GM23338 (cell line): Measurements from ENCODE around the gene CNOT11. TPM values are rescaled to one million over a fixed set of nuclear protein-coding genes. Genes with fewer than 3 reads are reported as not detected.

Experiments
- ATAC-seq: fragments of 200-7000 bp; cut with Tn5 transposase; 3 replicates; pipeline ENCODE4 v1.9.1; 2020
- DNase-seq: peaks from one replicate; pipeline ENCODE4 v3.0.0-alpha.2; 2015; ENCODE audit warnings: low spot score
- H2AFZ ChIP-seq: fragments of 200-600 bp; sonication (generic); 2 replicates; pipeline ENCODE4 v1.8.0; 2016; ENCODE audit warnings: antibody characterized with exemption, mild to moderate bottlenecking, moderate library complexity
- H3F3A ChIP-seq: fragments of 200-600 bp; sonication (generic); replicated peaks from 2 replicates; pipeline ENCODE4 v1.8.0; 2017; ENCODE audit warnings: antibody characterized with exemption, mixed run types, low read depth
- H3K27ac ChIP-seq: fragments of 200-600 bp; sonication (generic); 2 replicates; pipeline ENCODE4 v1.6.1; 2016; ENCODE audit warnings: low read depth
- H3K27me3 ChIP-seq: fragments of 200-600 bp; sonication (generic); 2 replicates; pipeline ENCODE4 v1.8.0; 2016; ENCODE audit warnings: mild to moderate bottlenecking, mixed run types, moderate library complexity; ENCODE audit not compliant: insufficient read depth
- H3K36me3 ChIP-seq: fragments of 200-600 bp; sonication (generic); 2 replicates; pipeline ENCODE4 v1.8.0; 2016; ENCODE audit warnings: mild to moderate bottlenecking; ENCODE audit not compliant: insufficient read depth
- H3K4me1 ChIP-seq: fragments of 200-600 bp; sonication (generic); 2 replicates; pipeline ENCODE4 v1.8.0; 2016; ENCODE audit warnings: mild to moderate bottlenecking, moderate library complexity; ENCODE audit not compliant: insufficient read depth
- H3K4me2 ChIP-seq: fragments of 200-600 bp; sonication (generic); 2 replicates; pipeline ENCODE4 v1.7.1; 2017; ENCODE audit warnings: mixed run types
- H3K4me3 ChIP-seq: fragments of 200-600 bp; sonication (generic); 2 replicates; pipeline ENCODE4 v1.6.1; 2016; ENCODE audit warnings: mixed run types
- H3K79me2 ChIP-seq: fragments of 200-600 bp; sonication (generic); replicated peaks from 2 replicates; pipeline ENCODE4 v1.8.0; 2017; ENCODE audit warnings: mild to moderate bottlenecking; ENCODE audit not compliant: insufficient read depth
- H3K9me2 ChIP-seq: fragments of 200-600 bp; sonication (generic); 2 replicates; pipeline ENCODE4 v1.8.0; 2017; ENCODE audit not compliant: insufficient read depth
- H4K20me1 ChIP-seq: fragments of 200-600 bp; sonication (generic); replicated peaks from 2 replicates; pipeline ENCODE4 v1.8.0; 2017; ENCODE audit warnings: mild to moderate bottlenecking; ENCODE audit not compliant: insufficient read depth
- H3K27ac Mint-ChIP-seq: 2 replicates; pipeline ENCODE4 v1.8.0; 2020; ENCODE audit warnings: inconsistent platforms, mild to moderate bottlenecking, moderate library complexity, mixed read lengths
- H3K27me3 Mint-ChIP-seq: 3 replicates; pipeline ENCODE4 v1.8.0; 2022; ENCODE audit warnings: low read depth, mild to moderate bottlenecking, moderate library complexity, mixed read lengths, inconsistent platforms; ENCODE audit not compliant: insufficient read depth, poor library complexity
- H3K36me3 Mint-ChIP-seq: 3 replicates; pipeline ENCODE4 v1.8.0; 2021; ENCODE audit warnings: low read depth, mild to moderate bottlenecking, inconsistent platforms, moderate library complexity, mixed read lengths
- H3K4me1 Mint-ChIP-seq: 3 replicates; pipeline ENCODE4 v1.8.0; 2020; ENCODE audit warnings: mild to moderate bottlenecking, inconsistent platforms, mixed read lengths
- H3K4me3 Mint-ChIP-seq: 3 replicates; pipeline ENCODE4 v1.8.0; 2021; ENCODE audit warnings: moderate library complexity, mild to moderate bottlenecking, inconsistent platforms, mixed read lengths
- H3K9me3 Mint-ChIP-seq: 3 replicates; pipeline ENCODE4 v1.8.0; 2020; ENCODE audit warnings: moderate library complexity, mild to moderate bottlenecking, inconsistent platforms, mixed read lengths
- NANOG ChIP-seq: IDR thresholded peaks from 2 replicates; pipeline ENCODE4 v1.6.1; 2016; ENCODE audit warnings: antibody characterized with exemption, borderline replicate concordance
- STAT1 ChIP-seq: IDR thresholded peaks from one replicate; pipeline ENCODE4 v1.6.1; 2016; ENCODE audit warnings: antibody characterized with exemption; ENCODE audit not compliant: unreplicated experiment
- ZNF462 ChIP-seq: fragments of 250-450 bp; sonication (Bioruptor Pico); IDR thresholded peaks from 2 replicates; pipeline ENCODE4 v1.5.0; 2020; ENCODE audit warnings: mild to moderate bottlenecking, moderate library complexity
- polyA plus RNA-seq: library from polyadenylated mRNA; unstranded; fragments of >200 nt; fragmentation: Nextera tagmentation; extraction: Ambion mirVana; gene quantifications from 2 replicates; pipeline ENCODE4 v1.2.1, GENCODE V29; 2016
- total RNA-seq: library from RNA; depleted of rRNA; stranded (reverse); fragments of >200 nt; shearing (Covaris generic); gene quantifications from 2 replicates; pipeline ENCODE4 v1.2.3, GENCODE V29; 2014

Gene CNOT11
- total and polyA plus RNA-seq, 2 experiments from 2014 or later = 34.8 to 74.2 TPM

DNA sequence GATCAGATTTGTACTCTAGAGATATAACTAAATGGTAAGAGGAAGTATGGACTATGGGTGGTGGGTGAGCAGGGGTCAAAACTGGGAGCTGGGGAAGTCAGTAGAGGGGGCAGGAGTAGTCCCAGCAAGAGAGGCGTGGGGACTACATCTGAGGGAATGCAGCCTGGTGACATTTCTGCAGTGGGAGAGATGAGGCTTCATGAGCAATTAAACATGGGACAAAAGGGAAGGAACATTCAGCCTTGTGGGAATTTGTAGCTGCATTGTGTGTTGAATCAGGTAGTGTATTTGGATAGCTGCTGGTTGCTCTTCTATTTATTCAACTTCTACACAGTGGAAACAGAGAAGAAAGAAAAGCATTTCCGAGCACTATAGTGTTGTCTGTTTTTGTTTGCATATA, 3.6 kb downstream of the CNOT11 start:
- no peak overlapping the region for H3K4me2 ChIP-seq
- H3K27me3 Mint-ChIP-seq = peaks cover 5% of the 10 kb centered on the region
- no peak for ATAC-seq

More for the DNA sequence above, 3.6 kb downstream of the CNOT11 start:
- no peak overlapping the region for H2AFZ ChIP-seq
- peak overlapping the region; percentile 75 for H3K27ac Mint-ChIP-seq
- 0 out of 2 replicates have a peak, but pooled peaks cover 5% of the 10 kb centered on the region for H3F3A ChIP-seq
- peaks cover 57% of the 10 kb centered on the region for H3K79me2 ChIP-seq
- H3K27me3 ChIP-seq = no peaks in the 10 kb centered on the region
- peaks cover 25% of the 10 kb centered on the region for H3K4me1 Mint-ChIP-seq
- DNase-seq = no peak
- H3K36me3 ChIP-seq = peaks cover 15% of the 10 kb centered on the region; the same call in 1 of the 2 replicates
- TF ChIP-seq ZNF462 = no peak
- no peak for TF ChIP-seq STAT1
- no peak for TF ChIP-seq NANOG
- no peaks in the 10 kb centered on the region for H3K9me2 ChIP-seq
- no peak overlapping the region for H3K4me3 Mint-ChIP-seq
- H3K4me3 ChIP-seq = no peak overlapping the region
- peaks cover 12% of the 10 kb centered on the region for H4K20me1 ChIP-seq
- no peak overlapping the region for H3K27ac ChIP-seq
- H3K4me1 ChIP-seq = peaks cover 13% of the 10 kb centered on the region
- H3K36me3 Mint-ChIP-seq = peaks cover 37% of the 10 kb centered on the region
- no peaks in the 10 kb centered on the region for H3K9me3 Mint-ChIP-seq
